WTC11 (cell line): ENCODE measurements around the gene TLR5. TPM values are rescaled to one million over a fixed set of nuclear protein-coding genes. Genes with fewer than 3 reads are reported as not detected.

Source experiments
- ATAC-seq: fragments of 200-7000 bp; cut with Tn5 transposase; 2 replicates; pipeline ENCODE4 v1.10.0; 2021; ENCODE audit warnings: mild to moderate bottlenecking, moderate library complexity
- CTCF ChIA-PET: fragments of 300-600 bp; sonication (Branson Sonifier 250); formaldehyde crosslinking; loops from one replicate; lab custom pipeline; 2021; ENCODE audit warnings: antibody characterized with exemption; lab: Charles Lee
- POLR2A ChIA-PET: fragments of 350-600 bp; sonication (Branson Sonifier 250); formaldehyde crosslinking; loops from one replicate; lab custom pipeline; 2021; ENCODE audit warnings: antibody characterized with exemption; lab: Charles Lee
- DNase-seq: peaks from one replicate; pipeline ENCODE4 v3.0.0; 2021; ENCODE audit warnings: low spot score
- H3K27ac Mint-ChIP-seq: 2 replicates; pipeline ENCODE4 v1.8.0; 2021; ENCODE audit warnings: mixed read lengths
- H3K27me3 Mint-ChIP-seq: 2 replicates; pipeline ENCODE4 v1.8.0; 2021; ENCODE audit warnings: low read depth, mild to moderate bottlenecking, moderate library complexity, mixed read lengths
- H3K36me3 Mint-ChIP-seq: 2 replicates; pipeline ENCODE4 v1.8.0; 2021; ENCODE audit warnings: mixed read lengths
- H3K4me1 Mint-ChIP-seq: 2 replicates; pipeline ENCODE4 v1.8.0; 2022; ENCODE audit warnings: mixed read lengths
- H3K4me3 Mint-ChIP-seq: 2 replicates; pipeline ENCODE4 v1.8.0; 2021; ENCODE audit warnings: mild to moderate bottlenecking, moderate library complexity, mixed read lengths
- H3K9me3 Mint-ChIP-seq: 2 replicates; pipeline ENCODE4 v1.8.0; 2021; ENCODE audit warnings: mixed read lengths
- AFF4 ChIP-seq: sonication (generic); formaldehyde crosslinking; IDR thresholded peaks from 2 replicates; pipeline ENCODE4 v1.8.1; 2023; ENCODE audit warnings: mild to moderate bottlenecking, missing genetic modification reagents, borderline replicate concordance
- ATF3 ChIP-seq: sonication (generic); formaldehyde crosslinking; conservative IDR thresholded peaks from 2 replicates; pipeline ENCODE4 v1.8.1; 2022; ENCODE audit warnings: mild to moderate bottlenecking, missing genetic modification reagents
- CREB1 ChIP-seq: sonication (generic); formaldehyde crosslinking; IDR thresholded peaks from 2 replicates; pipeline ENCODE4 v1.8.0; 2023; ENCODE audit warnings: mild to moderate bottlenecking, missing genetic modification reagents
- E2F1 ChIP-seq: sonication (generic); formaldehyde crosslinking; IDR thresholded peaks from 2 replicates; pipeline ENCODE4 v1.8.0; 2022; ENCODE audit warnings: mild to moderate bottlenecking, missing genetic modification reagents
- ELF4 ChIP-seq: sonication (generic); formaldehyde crosslinking; IDR thresholded peaks from 2 replicates; pipeline ENCODE4 v1.8.1; 2022; ENCODE audit warnings: low read depth, mild to moderate bottlenecking, moderate library complexity, missing genetic modification reagents
- FOXP1 ChIP-seq: sonication (generic); formaldehyde crosslinking; IDR thresholded peaks from 2 replicates; pipeline ENCODE4 v1.8.0; 2022; ENCODE audit warnings: missing genetic modification reagents, mild to moderate bottlenecking, moderate library complexity, borderline replicate concordance
- JAZF1 ChIP-seq: fragments of 250-450 bp; sonication (Bioruptor Pico); IDR thresholded peaks from 2 replicates; pipeline ENCODE4 v1.9.0; 2021; ENCODE audit warnings: moderate library complexity, mild to moderate bottlenecking, inconsistent platforms
- MLX ChIP-seq: sonication (generic); formaldehyde crosslinking; IDR thresholded peaks from 2 replicates; pipeline ENCODE4 v1.8.1; 2023; ENCODE audit warnings: mild to moderate bottlenecking, missing genetic modification reagents, moderate library complexity
- MXD4 ChIP-seq: fragments of 250-450 bp; sonication (Bioruptor Pico); IDR thresholded peaks from 2 replicates; pipeline ENCODE4 v1.8.0; 2021; ENCODE audit warnings: mild to moderate bottlenecking, moderate library complexity, borderline replicate concordance
- MYBL2 ChIP-seq: sonication (generic); formaldehyde crosslinking; IDR thresholded peaks from 2 replicates; pipeline ENCODE4 v1.8.1; 2023; ENCODE audit warnings: mild to moderate bottlenecking, moderate library complexity, missing genetic modification reagents
- NFE2L1 ChIP-seq: sonication (generic); formaldehyde crosslinking; IDR thresholded peaks from 2 replicates; pipeline ENCODE4 v1.8.1; 2023; ENCODE audit warnings: missing genetic modification reagents
- NR3C1 ChIP-seq: sonication (generic); formaldehyde crosslinking; conservative IDR thresholded peaks from 2 replicates; pipeline ENCODE4 v1.8.1; 2023; ENCODE audit warnings: low read depth, mild to moderate bottlenecking, missing genetic modification reagents
- PREB ChIP-seq: sonication (generic); formaldehyde crosslinking; IDR thresholded peaks from 2 replicates; pipeline ENCODE4 v1.8.1; 2022; ENCODE audit warnings: mild to moderate bottlenecking, missing genetic modification reagents, moderate library complexity, borderline replicate concordance
- STAT6 ChIP-seq: sonication (generic); formaldehyde crosslinking; conservative IDR thresholded peaks from 2 replicates; pipeline ENCODE4 v1.8.1; 2023; ENCODE audit warnings: mild to moderate bottlenecking, low read depth, missing genetic modification reagents, moderate library complexity
- ZNF416 ChIP-seq: fragments of 250-450 bp; sonication (Bioruptor Pico); IDR thresholded peaks from 2 replicates; pipeline ENCODE4 v1.9.0; 2021; ENCODE audit warnings: mild to moderate bottlenecking, inconsistent platforms
- ZNF512 ChIP-seq: sonication (generic); formaldehyde crosslinking; IDR thresholded peaks from 2 replicates; pipeline ENCODE4 v1.8.1; 2022; ENCODE audit warnings: missing genetic modification reagents, borderline replicate concordance
- ZNF532 ChIP-seq: fragments of 250-450 bp; sonication (Bioruptor Pico); IDR thresholded peaks from 2 replicates; pipeline ENCODE4 v1.9.0; 2021; ENCODE audit warnings: mild to moderate bottlenecking, borderline replicate concordance
- ZNF671 ChIP-seq: fragments of 250-450 bp; sonication (Bioruptor Pico); IDR thresholded peaks from 2 replicates; pipeline ENCODE4 v1.8.0; 2021; ENCODE audit warnings: mild to moderate bottlenecking
- total RNA-seq: library from RNA; stranded (reverse); gene quantifications from 3 replicates; pipeline ENCODE4 v1.2.3, GENCODE V29; 2021

Gene TLR5
- total RNA-seq, 1 experiment from 2014 or later, result 0.46 TPM

GRCh38 chr1:223150443-223150842 lies 7.4 kb upstream of the TLR5 start (continued):
- no peak for TF ChIP-seq AFF4 (CRISPR knock-in tag)

- ChIA-PET CTCF (interaction anchor here (0.6 to 4.2 kb wide), 4 partner anchors 14 to 532 kb away, joined by 3 to 28 read pairs (median 8); no protein-coding TSS in a partner anchor), POLR2A (no interaction called here)
- ATAC-seq (no peak), DNase-seq (no peak)
- peaks cover 33% of the 10 kb centered on the region for H3K27me3 Mint-ChIP-seq
- H3K4me3 Mint-ChIP-seq, result no peak overlapping the region
- H3K36me3 Mint-ChIP-seq, result no peaks in the 10 kb centered on the region
- H3K27ac Mint-ChIP-seq, result no peak overlapping the region
- H3K4me1 Mint-ChIP-seq, result peaks cover 6% of the 10 kb centered on the region
- H3K9me3 Mint-ChIP-seq, result peaks cover 16% of the 10 kb centered on the region
- TF ChIP-seq MXD4 (CRISPR knock-in tag) (no peak), ATF3 (CRISPR knock-in tag) (no peak), ZNF416 (CRISPR knock-in tag) (no peak), CREB1 (CRISPR knock-in tag) (no peak), E2F1 (CRISPR knock-in tag) (no peak), NFE2L1 (no peak), NR3C1 (CRISPR knock-in tag) (no peak), PREB (CRISPR knock-in tag) (no peak), ZNF512 (CRISPR knock-in tag) (no peak), STAT6 (CRISPR knock-in tag) (no peak), FOXP1 (CRISPR knock-in tag) (no peak), MLX (no peak), ZNF532 (CRISPR knock-in tag) (no peak), MYBL2 (no peak), JAZF1 (no peak), ELF4 (CRISPR knock-in tag) (no peak), ZNF671 (CRISPR knock-in tag) (no peak)
Observed at GRCh38 chr1:223147873-223148272, 4.8 kb upstream of the TLR5 start.
